GM19468 (cell line): ENCODE measurements around the gene POGLUT3.

ENCODE experiments used
- ATAC-seq: cut with Tn5 transposase; IDR thresholded peaks from one replicate; pipeline ENCODE4 v1.9.1; 2021; ENCODE audit warnings: mild to moderate bottlenecking, moderate library complexity, moderate number of reproducible peaks; ENCODE audit not compliant: unreplicated experiment; ENCODE audit errors: extremely low read depth

POGLUT3 gene

GRCh38 chr11:108498046-108498815 lies at the start of gene POGLUT3:
TSS of gene POGLUT3 (minus strand) at chr11:108498384. CDS start at chr11:108498366, 18 bp downstream.
- peak; percentile 40 for ATAC-seq

GRCh38 chr11:108545909-108546501 lies 47.8 kb upstream of the POGLUT3 start:
- ATAC-seq = no peak

- no peak for ATAC-seq
Measured at GRCh38 chr11:108543316-108543964, 45.3 kb upstream of the POGLUT3 start.

GRCh38 chr11:108541531-108541930 lies 43.3 kb upstream of the POGLUT3 start:
- no peak for ATAC-seq

- ATAC-seq = no peak
Measured at GRCh38 chr11:108538502-108538901, 40.3 kb upstream of the POGLUT3 start.

GRCh38 chr11:108538022-108538424 lies 39.8 kb upstream of the POGLUT3 start:
- ATAC-seq = no peak

GRCh38 chr11:108536783-108537182 lies 38.6 kb upstream of the POGLUT3 start:
- no peak for ATAC-seq

- no peak for ATAC-seq
Measured at GRCh38 chr11:108535384-108535955, 37.3 kb upstream of the POGLUT3 start.

GRCh38 chr11:108534274-108534882 lies 36.2 kb upstream of the POGLUT3 start:
- ATAC-seq = no peak

GRCh38 chr11:108530426-108530825 lies 32.2 kb upstream of the POGLUT3 start:
- no peak for ATAC-seq

- ATAC-seq = no peak
Measured at GRCh38 chr11:108527382-108527781, 29.2 kb upstream of the POGLUT3 start.

- ATAC-seq = no peak
Measured at GRCh38 chr11:108525161-108525560, 27.0 kb upstream of the POGLUT3 start.

GRCh38 chr11:108524422-108524821 lies 26.2 kb upstream of the POGLUT3 start:
- ATAC-seq = no peak

GRCh38 chr11:108522318-108522717 lies 24.1 kb upstream of the POGLUT3 start:
- ATAC-seq = no peak

- ATAC-seq = no peak
Measured at GRCh38 chr11:108518581-108518980, 20.4 kb upstream of the POGLUT3 start.

- no peak for ATAC-seq
Measured at GRCh38 chr11:108516125-108516524, 17.9 kb upstream of the POGLUT3 start.

- no peak for ATAC-seq
Measured at GRCh38 chr11:108512708-108513107, 14.5 kb upstream of the POGLUT3 start.

GRCh38 chr11:108511851-108512474 lies 13.8 kb upstream of the POGLUT3 start:
- ATAC-seq = no peak

- no peak for ATAC-seq
Measured at GRCh38 chr11:108508653-108509593, 10.7 kb upstream of the POGLUT3 start.
